HCT116 (cell line): ENCODE results near the gene FBXL19.

Source experiments
- FOSL1 ChIP-seq: IDR thresholded peaks from 2 replicates; pipeline ENCODE4 v1.6.1; 2012; ENCODE audit warnings: low read depth
- POLR2A ChIP-seq: IDR thresholded peaks from 2 replicates; pipeline ENCODE4 v1.7.0; 2011; ENCODE audit warnings: borderline replicate concordance; ENCODE audit not compliant: insufficient read depth, insufficient read length; ENCODE audit errors: extremely low read depth
- YY1 ChIP-seq: IDR thresholded peaks from 2 replicates; pipeline ENCODE4 v1.6.1; 2011; ENCODE audit warnings: low read length, low read depth, moderate library complexity, mild to moderate bottlenecking; ENCODE audit not compliant: insufficient replicate concordance; ENCODE audit errors: extremely low read depth
- ZNF274 ChIP-seq: fragments of 200-500 bp; sonication (Bioruptor generic); IDR thresholded peaks from 2 replicates; pipeline ENCODE4 v1.6.1; 2014; ENCODE audit warnings: mild to moderate bottlenecking, low read depth, low read length, inconsistent platforms

DNA sequence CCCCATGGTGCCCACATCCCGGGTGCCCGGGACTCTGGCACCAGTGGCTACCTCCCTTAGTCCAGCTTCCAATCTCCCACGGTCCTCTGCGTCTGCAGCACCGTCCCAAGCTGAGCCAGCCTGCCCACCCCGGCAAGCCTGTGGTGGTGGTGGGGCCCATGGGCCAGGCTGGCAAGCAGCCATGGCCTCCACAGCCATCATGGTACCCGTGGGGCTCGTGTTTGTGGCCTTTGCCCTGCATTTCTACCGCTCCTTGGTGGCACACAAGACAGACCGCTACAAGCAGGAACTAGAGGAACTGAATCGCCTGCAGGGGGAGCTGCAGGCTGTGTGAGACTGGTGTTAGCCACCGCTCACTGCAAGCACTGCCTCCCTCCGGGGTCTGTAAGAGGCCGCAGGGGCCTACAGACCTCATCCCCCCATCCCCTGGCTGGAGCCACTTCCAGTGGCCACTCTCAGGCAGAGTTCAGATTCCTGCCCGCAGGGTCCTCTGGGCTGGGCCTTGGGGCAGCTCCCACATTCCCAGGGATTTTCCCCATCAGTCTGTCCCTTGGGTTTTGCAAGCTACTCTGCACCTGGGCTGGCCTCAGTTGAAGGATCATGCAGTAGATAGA, 30.2 kb downstream of the FBXL19 start:
- TF ChIP-seq FOSL1 (no peak), YY1 (peak; percentile 11), ZNF274 (no peak), POLR2A (no peak)
